GM12878 (cell line): Measurements from ENCODE around the gene TULP4. TPM values are rescaled to one million over a fixed set of nuclear protein-coding genes. Genes with fewer than 3 reads are reported as not detected.

Experiments used
- GABPA ChIP-seq: IDR thresholded peaks from 2 replicates; pipeline ENCODE4 v1.6.1; 2014; ENCODE audit warnings: antibody characterized with exemption, low read depth, mild to moderate bottlenecking, inconsistent platforms
- HDAC6 ChIP-seq: fragments of 200-600 bp; sonication (generic); IDR thresholded peaks from one replicate; pipeline ENCODE4 v1.8.0; 2017; ENCODE audit warnings: antibody characterized with exemption; ENCODE audit not compliant: unreplicated experiment
- KLF5 ChIP-seq: fragments of 450-650 bp; IDR thresholded peaks from 2 replicates; pipeline ENCODE4 v1.6.1; 2014; ENCODE audit warnings: mild to moderate bottlenecking; ENCODE audit not compliant: partially characterized antibody
- LARP7 ChIP-seq: fragments of 450-650 bp; IDR thresholded peaks from 2 replicates; pipeline ENCODE4 v1.6.1; 2017; ENCODE audit warnings: mild to moderate bottlenecking
- SIX5 ChIP-seq: IDR thresholded peaks from 2 replicates; pipeline ENCODE4 v1.6.1; 2011; ENCODE audit warnings: mild to moderate bottlenecking, low read depth, low read length, moderate library complexity; ENCODE audit not compliant: severe bottlenecking
- SMAD5 ChIP-seq: IDR thresholded peaks from 2 replicates; pipeline ENCODE4 v1.6.1; 2016; ENCODE audit warnings: antibody characterized with exemption, low read depth
- SREBF2 ChIP-seq: IDR thresholded peaks from 2 replicates; pipeline ENCODE4 v1.6.1; 2012; ENCODE audit warnings: mild to moderate bottlenecking, low read length
- USF1 ChIP-seq: IDR thresholded peaks from 2 replicates; pipeline ENCODE4 v1.6.1; 2011; ENCODE audit warnings: borderline replicate concordance, low read depth, mild to moderate bottlenecking, moderate library complexity, mixed read lengths, low read length; ENCODE audit not compliant: insufficient read depth; ENCODE audit errors: extremely low read length
- ZNF687 ChIP-seq: fragments of 450-650 bp; IDR thresholded peaks from 2 replicates; pipeline ENCODE4 v1.6.1; 2017; ENCODE audit warnings: mild to moderate bottlenecking, moderate library complexity
- polyA plus RNA-seq, 11 experiments: library from polyadenylated mRNA; depleted of rRNA in 4 of 11; unstranded in 6 of 11; stranded (reverse) in 5 of 11; fragments of >200 nt; fragmentation: Nextera tagmentation in 4 of 11; fragmentation: Illumina TruSeq in 1 of 11; extraction: Ambion mirVana in 4 of 11; extraction: Trizol in 1 of 11; gene quantifications; 1 replicate in 1 of 11; 2 replicates in 10 of 11; pipeline versions ENCODE4 v1.2.1 to v1.2.3, GENCODE V29; 2011 to 2016; ENCODE audit warnings: inconsistent platforms in 2 of 11, missing spikeins in 2 of 11, low read depth in 1 of 11
- total RNA-seq, 4 experiments: library from RNA; depleted of rRNA in 3 of 4; stranded (reverse); fragments of >200 nt in 3 of 4; fragmentation: Illumina TruSeq in 1 of 4; extraction: Trizol in 1 of 4; gene quantifications; 2 replicates each; pipeline versions ENCODE4 v1.2.1 to v1.2.3, GENCODE V29; 2013 to 2021

The TULP4 gene
- total and polyA plus RNA-seq, 10 of the 15 experiments (the other 5 are each of a cell fraction or from before 2014, with no cell fraction given): 0.73 to 31.8 (median 14.0) TPM

- TF ChIP-seq USF1 (peak; percentile 96), LARP7 (peak; percentile 87), KLF5 (peak; percentile 40), GABPA (no peak), HDAC6 (no peak), SIX5 (peak; percentile 13), ZNF687 (peak; percentile 81), SMAD5 (peak; percentile 48; the same call in 1 of the 2 replicates), SREBF2 (no peak)
- TF ChIP-seq, all 136 proteins: peak for 44
Measured at GRCh38 chr6:158559895-158560835, 247.9 kb downstream of the TULP4 start, which contains the start of gene TMEM181 (continued).
